Keratinocyte (primary cell): ENCODE results near the gene DENND1A. TPM values are rescaled to one million over a fixed set of nuclear protein-coding genes. Genes with fewer than 3 reads are reported as not detected.

ENCODE experiments used
- DNase-seq: peaks from one replicate; pipeline ENCODE4 v3.0.0-alpha.2; 2011; ENCODE audit warnings: low read depth, missing footprints, low spot score
- FAIRE-seq: peaks from 2 replicates; lab custom pipeline; 2011; peaks lifted over from hg19 to GRCh38; lab: Jason Lieb, UNC
- H2AFZ ChIP-seq: 2 replicates; pipeline ENCODE4 v1.6.0; 2012; ENCODE audit warnings: low read length, control low read depth, inconsistent platforms; ENCODE audit not compliant: control insufficient read depth
- H3K27ac ChIP-seq: 2 replicates; pipeline ENCODE4 v1.5.1; 2011; ENCODE audit warnings: low read length; ENCODE audit not compliant: control insufficient read depth, insufficient read depth
- H3K27me3 ChIP-seq: 3 replicates; pipeline ENCODE4 v1.6.0; 2011; ENCODE audit warnings: low read length; ENCODE audit not compliant: control insufficient read depth, insufficient read depth; ENCODE audit errors: extremely low read depth
- H3K36me3 ChIP-seq, 2 experiments: 2 replicates in 1 of 2; 3 replicates in 1 of 2; pipeline ENCODE4 v1.5.1; 2011; ENCODE audit warnings: low read length in 2 of 2, mild to moderate bottlenecking in 1 of 2; ENCODE audit not compliant: control insufficient read depth in 2 of 2, insufficient read depth in 2 of 2; ENCODE audit errors: extremely low read depth in 1 of 2
- H3K4me1 ChIP-seq: 3 replicates; pipeline ENCODE4 v1.5.1; 2011; ENCODE audit warnings: low read length; ENCODE audit not compliant: control insufficient read depth, insufficient read depth; ENCODE audit errors: extremely low read depth
- H3K4me2 ChIP-seq: 3 replicates; pipeline ENCODE4 v1.6.0; 2011; ENCODE audit warnings: low read depth, low read length; ENCODE audit not compliant: control insufficient read depth, insufficient read depth; ENCODE audit errors: extremely low read depth
- H3K4me3 ChIP-seq, 3 experiments: fragments of 200-600 bp in 1 of 3; sonication (generic) in 1 of 3; 2 replicates in 2 of 3; 3 replicates in 1 of 3; pipeline ENCODE4 v1.5.1; 2011 to 2016; ENCODE audit warnings: low read length in 3 of 3, mild to moderate bottlenecking in 3 of 3, control low read depth in 2 of 3, inconsistent platforms in 1 of 3, low read depth in 1 of 3, mixed read lengths in 1 of 3, mixed run types in 1 of 3, moderate library complexity in 1 of 3; ENCODE audit not compliant: control insufficient read depth in 2 of 3, insufficient read depth in 2 of 3; ENCODE audit errors: extremely low read depth in 1 of 3
- H3K79me2 ChIP-seq: 2 replicates; pipeline ENCODE4 v1.6.0; 2012; ENCODE audit warnings: low read length; ENCODE audit not compliant: control insufficient read depth, insufficient read depth
- H3K9ac ChIP-seq: 3 replicates; pipeline ENCODE4 v1.6.0; 2011; ENCODE audit warnings: low read length; ENCODE audit not compliant: control insufficient read depth, insufficient read depth; ENCODE audit errors: extremely low read depth
- H3K9me1 ChIP-seq: 3 replicates; pipeline ENCODE4 v1.6.0; 2011; ENCODE audit warnings: low read length; ENCODE audit not compliant: control insufficient read depth, insufficient read depth; ENCODE audit errors: extremely low read depth
- H3K9me3 ChIP-seq: 2 replicates; pipeline ENCODE4 v1.5.1; 2012; ENCODE audit warnings: low read depth, low read length; ENCODE audit not compliant: control insufficient read depth
- H4K20me1 ChIP-seq: 3 replicates; pipeline ENCODE4 v1.6.0; 2011; ENCODE audit warnings: low read length; ENCODE audit not compliant: control insufficient read depth, insufficient read depth; ENCODE audit errors: extremely low read depth
- CTCF ChIP-seq, 3 experiments: IDR thresholded peaks in 1 of 3; conservative IDR thresholded peaks in 1 of 3; optimal IDR thresholded peaks in 1 of 3; 2 replicates in 2 of 3; 3 replicates in 1 of 3; pipeline versions ENCODE3 to v1.5.1; 2011; ENCODE audit warnings: low read length in 3 of 3, mild to moderate bottlenecking in 3 of 3, moderate library complexity in 2 of 3, control low read depth in 1 of 3, inconsistent platforms in 1 of 3; ENCODE audit not compliant: insufficient read depth in 2 of 3; ENCODE audit errors: extremely low read depth in 1 of 3
- EZH2 ChIP-seq: IDR thresholded peaks from one replicate; pipeline ENCODE4 v1.6.1; 2012; ENCODE audit warnings: inconsistent platforms, mild to moderate bottlenecking, low read length, moderate library complexity
- dilution Hi-C: fragments of 300-500 bp; cut with MboI; formaldehyde crosslinking; loops from one replicate; pipeline ENCODE4 v1.7.0; 2020; ENCODE audit warnings: low sequenced_read_pairs; ENCODE audit not compliant: extremely low pct_ligation_motif_present
- polyA plus RNA-seq, 5 experiments: library from polyadenylated mRNA; depleted of rRNA in 3 of 5; stranded (reverse) in 3 of 5; stranded (forward) in 1 of 5; unstranded in 1 of 5; fragments of >200 nt; gene quantifications; 1 replicate in 1 of 5; 2 replicates in 3 of 5; 3 replicates in 1 of 5; pipeline versions ENCODE4 v1.2.1 to v1.2.3, GENCODE V29; 2011 to 2012; ENCODE audit warnings: missing spikeins in 2 of 5, low read depth in 1 of 5, low replicate concordance in 1 of 5

The DENND1A gene
- polyA plus RNA-seq, 1 donor (not counting 4 experiments of a cell fraction or from before 2014, with no cell fraction given), result 13.0 TPM

- H4K20me1 ChIP-seq, result no peaks in the 10 kb centered on the region
- no peak for FAIRE-seq
- H3K4me1 ChIP-seq, result peaks cover 23% of the 10 kb centered on the region
- dilution Hi-C loops, result no loop called here
- TF ChIP-seq CTCF (optimal IDR thresholded peaks at IDR 0.05 in 1 of 3, IDR thresholded peaks at IDR 0.05 in 1 of 3, conservative IDR thresholded peaks at IDR 0.05 in 1 of 3; ENCODE audit: extremely low read depth in 1 of 3, insufficient read depth in 2 of 3, low read length in 3 of 3), result no peak
- TF ChIP-seq EZH2, result no peak
- H3K9ac ChIP-seq, result no peak overlapping the region
- no peak for DNase-seq
- H3K9me1 ChIP-seq, result peaks cover 2% of the 10 kb centered on the region
- H3K27me3 ChIP-seq, result no peaks in the 10 kb centered on the region
- no peak overlapping the region for H3K27ac ChIP-seq
- H2AFZ ChIP-seq, result no peak overlapping the region
- no peak overlapping the region for H3K4me3 ChIP-seq
- H3K36me3 ChIP-seq, result no peaks in the 10 kb centered on the region
- H3K4me2 ChIP-seq, result no peak overlapping the region
- no peaks in the 10 kb centered on the region for H3K9me3 ChIP-seq
- no peaks in the 10 kb centered on the region for H3K79me2 ChIP-seq
These were observed 585.6 kb downstream of the DENND1A start for GRCh38 chr9:123344192-123344949.

DNA sequence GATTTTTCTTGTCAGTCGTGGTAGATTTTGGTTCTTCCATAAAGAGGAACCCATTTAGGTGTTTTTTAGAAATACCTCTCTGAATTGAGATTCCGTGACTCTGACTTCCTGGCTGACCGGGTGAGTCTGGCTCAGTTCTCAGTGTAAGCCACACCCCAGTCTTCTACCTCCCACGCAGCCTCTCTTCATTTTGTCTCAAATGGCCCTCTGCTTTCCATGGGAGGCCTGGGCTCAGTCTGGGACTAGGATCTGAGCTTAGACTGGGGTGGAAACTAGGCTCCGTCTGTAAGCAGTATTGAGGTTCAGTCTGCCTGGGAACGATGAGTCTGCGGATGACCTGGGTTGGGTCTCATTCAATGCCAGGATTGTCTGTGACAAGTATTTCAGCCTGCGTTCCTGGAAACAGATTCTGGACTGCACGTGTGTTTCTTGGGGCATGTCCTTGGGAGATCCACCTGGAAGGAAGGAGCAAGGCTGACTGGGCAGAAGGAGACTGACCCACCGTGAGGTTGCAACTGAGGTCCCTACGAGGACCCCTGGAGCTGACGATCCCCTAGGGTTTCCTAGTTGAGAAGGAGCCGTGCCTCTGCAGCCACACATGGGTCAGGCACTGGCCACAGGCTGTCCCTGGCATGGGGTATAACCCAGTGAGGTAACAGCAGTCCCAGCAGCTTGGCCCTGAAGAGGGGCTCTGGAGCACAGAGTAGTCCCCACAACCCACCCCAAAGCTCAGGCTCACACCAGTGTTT is 586.3 kb downstream of the DENND1A start:
- no peak for FAIRE-seq
- H3K4me3 ChIP-seq, result no peak overlapping the region
- no peaks in the 10 kb centered on the region for H3K79me2 ChIP-seq
- H3K27ac ChIP-seq, result no peak overlapping the region
- no peaks in the 10 kb centered on the region for H3K36me3 ChIP-seq
- H3K9ac ChIP-seq, result no peak overlapping the region
- peak overlapping the region; percentile 43 for H3K4me2 ChIP-seq
- no peak for DNase-seq
- H3K9me1 ChIP-seq, result peaks cover 2% of the 10 kb centered on the region
- H3K4me1 ChIP-seq, result peaks cover 23% of the 10 kb centered on the region
- no peaks in the 10 kb centered on the region for H3K9me3 ChIP-seq
- no peaks in the 10 kb centered on the region for H4K20me1 ChIP-seq
- dilution Hi-C loops, result no loop called here
- H3K27me3 ChIP-seq, result no peaks in the 10 kb centered on the region
- H2AFZ ChIP-seq, result peak overlapping the region; percentile 74
- TF ChIP-seq CTCF (optimal IDR thresholded peaks at IDR 0.05 in 1 of 3, IDR thresholded peaks at IDR 0.05 in 1 of 3, conservative IDR thresholded peaks at IDR 0.05 in 1 of 3; ENCODE audit: extremely low read depth in 1 of 3, insufficient read depth in 2 of 3, low read length in 3 of 3) (no peak), EZH2 (no peak)
